Keratinocyte (primary cell): ENCODE measurements around the gene TEX55.

Experiments
- CTCF ChIP-seq, 3 experiments: IDR thresholded peaks in 1 of 3; conservative IDR thresholded peaks in 1 of 3; optimal IDR thresholded peaks in 1 of 3; 2 replicates in 2 of 3; 3 replicates in 1 of 3; pipeline versions ENCODE3 to v1.5.1; 2011; ENCODE audit warnings: low read length in 3 of 3, mild to moderate bottlenecking in 3 of 3, moderate library complexity in 2 of 3, control low read depth in 1 of 3, inconsistent platforms in 1 of 3; ENCODE audit not compliant: insufficient read depth in 2 of 3; ENCODE audit errors: extremely low read depth in 1 of 3
- EZH2 ChIP-seq: IDR thresholded peaks from one replicate; pipeline ENCODE4 v1.6.1; 2012; ENCODE audit warnings: inconsistent platforms, mild to moderate bottlenecking, low read length, moderate library complexity

- TF ChIP-seq CTCF (optimal IDR thresholded peaks at IDR 0.05 in 1 of 3, IDR thresholded peaks at IDR 0.05 in 1 of 3, conservative IDR thresholded peaks at IDR 0.05 in 1 of 3; ENCODE audit: extremely low read depth in 1 of 3, insufficient read depth in 2 of 3, low read length in 3 of 3), result no peak
- TF ChIP-seq EZH2, result no peak
Observed at GRCh38 chr3:119099785-119100184, 46.2 kb upstream of the TEX55 start.
